HepG2 (cell line): ENCODE measurements around the gene NPBWR2. TPM values are rescaled to one million over a fixed set of nuclear protein-coding genes. Genes with fewer than 3 reads are reported as not detected.
A peak's percentile ranks its signal among the peaks of the same experiment; 100 is the strongest.

Experiments
- CBX2 ChIP-seq, 2 experiments: fragments of 200-600 bp in 1 of 2; sonication (generic); formaldehyde crosslinking in 1 of 2; IDR thresholded peaks; 2 replicates each; pipeline versions ENCODE4 v1.7.0 to v1.8.1; 2018 to 2022; ENCODE audit warnings: low read depth in 2 of 2, low read length in 1 of 2, mild to moderate bottlenecking in 1 of 2, missing genetic modification reagents in 1 of 2
- ELF3 ChIP-seq: IDR thresholded peaks from 2 replicates; pipeline ENCODE4 v1.6.1; 2016; ENCODE audit warnings: missing genetic modification reagents, missing compliant biosample characterization
- GZF1 ChIP-seq: sonication (generic); formaldehyde crosslinking; IDR thresholded peaks from 2 replicates; pipeline ENCODE4 v1.5.1; 2020; ENCODE audit warnings: mild to moderate bottlenecking, missing genetic modification reagents
- MXD3 ChIP-seq: IDR thresholded peaks from 2 replicates; pipeline ENCODE4 v1.6.1; 2016; ENCODE audit warnings: mild to moderate bottlenecking, missing biosample characterization, missing genetic modification reagents
- PAXIP1 ChIP-seq: sonication (generic); formaldehyde crosslinking; conservative IDR thresholded peaks from 2 replicates; pipeline ENCODE4 v1.4.0; 2020; ENCODE audit warnings: mild to moderate bottlenecking, missing genetic modification reagents, moderate library complexity
- REST ChIP-seq, 2 experiments: IDR thresholded peaks; 2 replicates each; pipeline ENCODE4 v1.6.1; 2011 to 2012; ENCODE audit warnings: low read length in 2 of 2, borderline replicate concordance in 1 of 2, low read depth in 1 of 2, mild to moderate bottlenecking in 1 of 2, moderate library complexity in 1 of 2
- SNRNP70 ChIP-seq: fragments of 200-400 bp; formaldehyde crosslinking; IDR thresholded peaks from 2 replicates; pipeline ENCODE4 v1.6.1; 2017; ENCODE audit warnings: mild to moderate bottlenecking, low read depth, low read length, moderate library complexity
- SP140L ChIP-seq: sonication (generic); formaldehyde crosslinking; IDR thresholded peaks from 2 replicates; pipeline ENCODE4 v1.4.0; 2020; ENCODE audit warnings: missing genetic modification reagents, borderline replicate concordance
- TBX2 ChIP-seq: sonication (generic); formaldehyde crosslinking; IDR thresholded peaks from 2 replicates; pipeline ENCODE4 v1.5.0; 2020; ENCODE audit warnings: missing genetic modification reagents, mild to moderate bottlenecking, borderline replicate concordance
- TBX3 ChIP-seq: fragments of 450-650 bp; IDR thresholded peaks from 2 replicates; pipeline ENCODE4 v1.6.1; 2017; ENCODE audit warnings: antibody characterized with exemption, mild to moderate bottlenecking, inconsistent platforms, borderline replicate concordance
- ZC3H4 ChIP-seq: sonication (generic); formaldehyde crosslinking; IDR thresholded peaks from 2 replicates; pipeline ENCODE4 v1.4.0; 2020; ENCODE audit warnings: missing genetic modification reagents, borderline replicate concordance
- ZFX ChIP-seq: sonication (generic); formaldehyde crosslinking; IDR thresholded peaks from 2 replicates; pipeline ENCODE4 v1.4.0; 2020; ENCODE audit warnings: mild to moderate bottlenecking, low read depth, missing genetic modification reagents, moderate library complexity
- ZNF282 ChIP-seq: fragments of 450-650 bp; IDR thresholded peaks from 2 replicates; pipeline ENCODE4 v1.6.1; 2018; ENCODE audit not compliant: partially characterized antibody
- ZNF317 ChIP-seq: sonication (generic); formaldehyde crosslinking; IDR thresholded peaks from 2 replicates; pipeline ENCODE4 v1.5.0; 2020; ENCODE audit warnings: mild to moderate bottlenecking, missing genetic modification reagents
- ZNF597 ChIP-seq: sonication (generic); formaldehyde crosslinking; IDR thresholded peaks from 2 replicates; pipeline ENCODE4 v1.5.0; 2020; ENCODE audit warnings: missing genetic modification reagents
- ZNF790 ChIP-seq: sonication (generic); formaldehyde crosslinking; IDR thresholded peaks from 2 replicates; pipeline ENCODE4 v1.8.0; 2022; ENCODE audit warnings: missing genetic modification reagents, mild to moderate bottlenecking, borderline replicate concordance
- ZSCAN30 ChIP-seq: sonication (generic); formaldehyde crosslinking; IDR thresholded peaks from 2 replicates; pipeline ENCODE4 v1.5.0; 2020; ENCODE audit warnings: mild to moderate bottlenecking, missing genetic modification reagents
- polyA plus RNA-seq, 8 experiments: library from polyadenylated mRNA; depleted of rRNA in 3 of 8; stranded (reverse) in 7 of 8; unstranded in 1 of 8; fragments of >200 nt; fragmentation: Illumina TruSeq in 4 of 8; extraction: Trizol in 4 of 8; gene quantifications; 2 replicates each; pipeline versions ENCODE4 v1.2.1 to v1.2.3, GENCODE V29; 2011 to 2016; ENCODE audit warnings: low read depth in 4 of 8, missing spikeins in 1 of 8, mixed read lengths in 1 of 8; ENCODE audit not compliant: insufficient read depth in 1 of 8
- total RNA-seq, 5 experiments: library from RNA; depleted of rRNA; stranded (reverse); fragments of >200 nt; fragmentation: Illumina TruSeq; extraction: Trizol; gene quantifications; 2 replicates each; pipeline ENCODE4 v1.2.3, GENCODE V29; 2016; ENCODE audit warnings: low read depth in 1 of 5

Gene NPBWR2
- total and polyA plus RNA-seq, 2 of the 13 experiments (the other 11 are each of a cell fraction or from before 2014, with no cell fraction given): not detected

- no peak for TF ChIP-seq MXD3 (CRISPR knock-in tag)
- no peak for TF ChIP-seq CBX2 (IDR thresholded peaks at IDR 0.05; ENCODE audit: low read depth, low read length)
- TF ChIP-seq CBX2 (CRISPR knock-in tag; IDR thresholded peaks at IDR 0.05; ENCODE audit: low read depth): no peak
- TF ChIP-seq ZFX: 0 out of 2 replicates have a peak, but pooled peaks have one; percentile 12
- no peak for TF ChIP-seq SNRNP70
- no peak for TF ChIP-seq ZC3H4 (CRISPR knock-in tag)
- TF ChIP-seq REST (IDR thresholded peaks at IDR 0.05; ENCODE audit: borderline replicate concordance in 1 of 2, low read depth in 1 of 2, low read length in 2 of 2): no peak
- TF ChIP-seq ZNF282: no peak
- 0 out of 2 replicates have a peak, but pooled peaks have one; percentile 54 for TF ChIP-seq ZNF790 (CRISPR knock-in tag)
- no peak for TF ChIP-seq SP140L (CRISPR knock-in tag)
- TF ChIP-seq ZSCAN30: no peak
- no peak for TF ChIP-seq GZF1 (CRISPR knock-in tag)
- TF ChIP-seq TBX2 (CRISPR knock-in tag): no peak; the same call in 1 of the 2 replicates
- TF ChIP-seq ZNF317: peak; percentile 30; the same call in 1 of the 2 replicates
- no peak for TF ChIP-seq ZNF597 (CRISPR knock-in tag)
- TF ChIP-seq TBX3: peak; percentile 38; the same call in 1 of the 2 replicates
- peak; percentile 30; the same call in 1 of the 2 replicates for TF ChIP-seq ELF3
- peak; percentile 31 for TF ChIP-seq PAXIP1
Observed at GRCh38 chr20:64057628-64058498, 49.5 kb downstream of the NPBWR2 start (continued).
